NB4 (cell line): Measurements from ENCODE around the gene ISM1.

ENCODE experiments used
- DNase-seq: peaks from one replicate; pipeline ENCODE4 v3.0.0; 2010; ENCODE audit warnings: low read depth
- H3K4me3 ChIP-seq: one replicate; pipeline ENCODE4 v1.5.1; 2011; ENCODE audit warnings: mild to moderate bottlenecking, low read depth, low read length, moderate library complexity
- MAX ChIP-seq: IDR thresholded peaks from 2 replicates; pipeline ENCODE4 v1.6.1; 2011; ENCODE audit warnings: low read depth, low read length
- MYC ChIP-seq: IDR thresholded peaks from 2 replicates; pipeline ENCODE4 v1.6.1; 2011; ENCODE audit warnings: low read depth, low read length
- POLR2A ChIP-seq: IDR thresholded peaks from 2 replicates; pipeline ENCODE4 v1.6.1; 2011; ENCODE audit warnings: mild to moderate bottlenecking; ENCODE audit not compliant: insufficient read length; ENCODE audit errors: extremely low read depth
- TF ChIP-seq, protein P1 (sequence below): IDR thresholded peaks from one replicate; pipeline ENCODE4 v1.5.1; 2012; ENCODE audit warnings: low read depth, low read length

ISM1 gene

GRCh38 chr20:13348311-13349234 is 127.5 kb downstream of the ISM1 start:
- DNase-seq: no peak
- TF ChIP-seq MYC (no peak), POLR2A (no peak)
- TF ChIP-seq, protein P1, sequence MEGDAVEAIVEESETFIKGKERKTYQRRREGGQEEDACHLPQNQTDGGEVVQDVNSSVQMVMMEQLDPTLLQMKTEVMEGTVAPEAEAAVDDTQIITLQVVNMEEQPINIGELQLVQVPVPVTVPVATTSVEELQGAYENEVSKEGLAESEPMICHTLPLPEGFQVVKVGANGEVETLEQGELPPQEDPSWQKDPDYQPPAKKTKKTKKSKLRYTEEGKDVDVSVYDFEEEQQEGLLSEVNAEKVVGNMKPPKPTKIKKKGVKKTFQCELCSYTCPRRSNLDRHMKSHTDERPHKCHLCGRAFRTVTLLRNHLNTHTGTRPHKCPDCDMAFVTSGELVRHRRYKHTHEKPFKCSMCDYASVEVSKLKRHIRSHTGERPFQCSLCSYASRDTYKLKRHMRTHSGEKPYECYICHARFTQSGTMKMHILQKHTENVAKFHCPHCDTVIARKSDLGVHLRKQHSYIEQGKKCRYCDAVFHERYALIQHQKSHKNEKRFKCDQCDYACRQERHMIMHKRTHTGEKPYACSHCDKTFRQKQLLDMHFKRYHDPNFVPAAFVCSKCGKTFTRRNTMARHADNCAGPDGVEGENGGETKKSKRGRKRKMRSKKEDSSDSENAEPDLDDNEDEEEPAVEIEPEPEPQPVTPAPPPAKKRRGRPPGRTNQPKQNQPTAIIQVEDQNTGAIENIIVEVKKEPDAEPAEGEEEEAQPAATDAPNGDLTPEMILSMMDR: no peak
- no peak overlapping the region for H3K4me3 ChIP-seq

DNA sequence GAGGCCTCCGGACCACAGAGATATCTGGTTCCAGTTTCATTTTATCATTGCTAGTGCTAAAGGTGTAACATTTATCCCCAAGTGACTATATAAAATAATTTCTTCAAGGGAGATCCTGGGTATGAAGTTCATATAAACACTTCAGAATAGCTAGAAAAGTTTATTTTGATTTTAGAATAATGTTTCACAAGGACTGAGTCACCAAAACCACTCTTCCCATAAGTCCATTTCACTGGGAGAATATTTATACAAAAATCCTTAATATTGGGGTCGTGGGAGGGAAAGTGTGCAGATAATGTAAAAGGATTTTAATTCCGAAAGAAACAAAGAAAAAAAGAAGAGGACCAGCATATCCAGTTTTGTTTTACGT is 128.1 kb downstream of the ISM1 start:
- TF ChIP-seq MAX: no peak
- TF ChIP-seq MYC: no peak
- no peak for TF ChIP-seq POLR2A
- TF ChIP-seq, protein P1: no peak
- no peak overlapping the region for H3K4me3 ChIP-seq
- no peak for DNase-seq
